DND-41 (cell line): ENCODE results near the gene ANO3.

Experiments
- EZH2 ChIP-seq: IDR thresholded peaks from 3 replicates; pipeline ENCODE4 v1.6.1; 2012; ENCODE audit warnings: borderline replicate concordance, low read depth, mild to moderate bottlenecking, moderate library complexity, low read length, inconsistent platforms; ENCODE audit not compliant: severe bottlenecking
- TF ChIP-seq, protein P1 (sequence below): IDR thresholded peaks from 2 replicates; pipeline ENCODE4 v1.5.1; 2012; ENCODE audit warnings: borderline replicate concordance, low read length, moderate library complexity, mild to moderate bottlenecking; ENCODE audit not compliant: poor library complexity, severe bottlenecking; ENCODE audit errors: extremely low read depth

DNA sequence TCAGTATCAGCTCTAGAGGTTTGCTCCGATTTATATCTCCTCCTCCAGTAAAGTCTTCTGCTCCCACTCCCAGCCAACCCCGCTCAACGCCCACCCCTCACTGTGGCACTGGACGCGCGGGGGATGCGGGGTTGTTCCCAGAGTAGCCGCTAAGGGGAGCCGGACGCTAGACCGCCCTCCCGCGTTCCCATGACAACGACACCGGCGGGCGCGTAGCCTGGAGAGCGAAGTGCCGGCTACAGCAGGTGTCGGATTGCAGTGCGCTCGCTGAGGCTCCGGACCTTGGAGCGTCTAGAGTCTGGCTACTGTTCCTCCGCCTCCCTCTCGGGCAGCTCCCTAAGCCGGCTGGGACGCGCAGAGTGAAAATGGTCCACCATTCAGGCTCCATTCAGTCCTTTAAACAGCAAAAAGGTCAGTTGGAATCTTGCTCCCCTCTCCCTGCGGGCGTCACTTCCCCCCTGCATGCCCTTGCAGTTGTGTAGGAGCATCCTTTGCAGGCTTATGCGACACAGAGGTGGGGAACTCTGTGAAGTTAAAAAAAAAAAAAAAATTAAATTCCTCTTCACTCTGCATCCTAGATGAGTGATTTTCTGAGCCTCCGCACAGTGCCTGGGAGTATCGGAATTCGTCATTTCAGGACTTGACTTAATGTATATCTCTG lies at the start of gene ANO3:
- TF ChIP-seq, protein P1, sequence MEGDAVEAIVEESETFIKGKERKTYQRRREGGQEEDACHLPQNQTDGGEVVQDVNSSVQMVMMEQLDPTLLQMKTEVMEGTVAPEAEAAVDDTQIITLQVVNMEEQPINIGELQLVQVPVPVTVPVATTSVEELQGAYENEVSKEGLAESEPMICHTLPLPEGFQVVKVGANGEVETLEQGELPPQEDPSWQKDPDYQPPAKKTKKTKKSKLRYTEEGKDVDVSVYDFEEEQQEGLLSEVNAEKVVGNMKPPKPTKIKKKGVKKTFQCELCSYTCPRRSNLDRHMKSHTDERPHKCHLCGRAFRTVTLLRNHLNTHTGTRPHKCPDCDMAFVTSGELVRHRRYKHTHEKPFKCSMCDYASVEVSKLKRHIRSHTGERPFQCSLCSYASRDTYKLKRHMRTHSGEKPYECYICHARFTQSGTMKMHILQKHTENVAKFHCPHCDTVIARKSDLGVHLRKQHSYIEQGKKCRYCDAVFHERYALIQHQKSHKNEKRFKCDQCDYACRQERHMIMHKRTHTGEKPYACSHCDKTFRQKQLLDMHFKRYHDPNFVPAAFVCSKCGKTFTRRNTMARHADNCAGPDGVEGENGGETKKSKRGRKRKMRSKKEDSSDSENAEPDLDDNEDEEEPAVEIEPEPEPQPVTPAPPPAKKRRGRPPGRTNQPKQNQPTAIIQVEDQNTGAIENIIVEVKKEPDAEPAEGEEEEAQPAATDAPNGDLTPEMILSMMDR: no peak
- TF ChIP-seq EZH2: no peak
